KOPT-K1 (cell line): ENCODE results near the gene ZNF616.

ENCODE experiments used
- H3K27ac ChIP-seq: fragments of 200-600 bp; sonication (generic); 2 replicates; pipeline ENCODE4 v1.5.1; 2016; ENCODE audit warnings: antibody characterized with exemption, mild to moderate bottlenecking, low read depth, low read length; ENCODE audit not compliant: poor library complexity, severe bottlenecking
- H3K36me3 ChIP-seq: fragments of 200-600 bp; sonication (generic); 2 replicates; pipeline ENCODE4 v1.5.1; 2017; ENCODE audit warnings: antibody characterized with exemption, mild to moderate bottlenecking, low read length, moderate library complexity; ENCODE audit not compliant: insufficient read depth
- H3K9me3 ChIP-seq: fragments of 200-600 bp; sonication (generic); 2 replicates; pipeline ENCODE4 v1.5.1; 2017; ENCODE audit warnings: antibody characterized with exemption, low read length, mild to moderate bottlenecking; ENCODE audit not compliant: insufficient read depth, poor library complexity, severe bottlenecking

The ZNF616 gene

GRCh38 chr19:52139252-52140031 is at the start of gene ZNF616:
TSS of gene ZNF616 (minus strand) at chr19:52139938. CDS start at chr19:52130512, 9,426 bp downstream.
- H3K27ac ChIP-seq = peak within 1 kb of the TSS; percentile 82
- peaks cover 37% of the 10 kb centered on the region for H3K9me3 ChIP-seq
- H3K36me3 ChIP-seq = peaks cover 22% of the 10 kb centered on the region

GRCh38 chr19:52188822-52189734 is 49.3 kb upstream of the ZNF616 start:
- Histone ChIP-seq H3K9me3 (no peaks in the 10 kb centered on the region), H3K36me3 (peaks cover 25% of the 10 kb centered on the region), H3K27ac (peak overlapping the region; percentile 47)

GRCh38 chr19:52187407-52187806 is 47.7 kb upstream of the ZNF616 start:
- Histone ChIP-seq H3K27ac (no peak overlapping the region), H3K36me3 (peaks cover 8% of the 10 kb centered on the region), H3K9me3 (no peaks in the 10 kb centered on the region)

- Histone ChIP-seq H3K36me3 (no peaks in the 10 kb centered on the region), H3K27ac (no peak overlapping the region), H3K9me3 (no peaks in the 10 kb centered on the region)
Measured at GRCh38 chr19:52176574-52176973, 36.8 kb upstream of the ZNF616 start.

GRCh38 chr19:52172347-52172746 is 32.6 kb upstream of the ZNF616 start:
- peaks cover 24% of the 10 kb centered on the region for H3K36me3 ChIP-seq
- H3K9me3 ChIP-seq = peaks cover 4% of the 10 kb centered on the region
- H3K27ac ChIP-seq = peak overlapping the region; percentile 72

- peaks cover 10% of the 10 kb centered on the region for H3K9me3 ChIP-seq
- peak within 1 kb of the TSS; percentile 72 for H3K27ac ChIP-seq
- peaks cover 32% of the 10 kb centered on the region for H3K36me3 ChIP-seq
Measured at GRCh38 chr19:52171321-52172169, 31.8 kb upstream of the ZNF616 start, which contains the start of gene ZNF836. TSS of gene ZNF836 (minus strand) at chr19:52171621. CDS start at chr19:52168072, 3,549 bp downstream.

- Histone ChIP-seq H3K9me3 (peaks cover 11% of the 10 kb centered on the region), H3K36me3 (peaks cover 38% of the 10 kb centered on the region), H3K27ac (peak overlapping the region; percentile 72)
Measured at GRCh38 chr19:52170863-52171320, 31.2 kb upstream of the ZNF616 start.

- Histone ChIP-seq H3K27ac (no peak overlapping the region), H3K9me3 (peaks cover 11% of the 10 kb centered on the region), H3K36me3 (peaks cover 42% of the 10 kb centered on the region)
Measured at GRCh38 chr19:52170304-52170703, 30.6 kb upstream of the ZNF616 start.

GRCh38 chr19:52155596-52156359 is 16.0 kb upstream of the ZNF616 start:
- Histone ChIP-seq H3K9me3 (peaks cover 99% of the 10 kb centered on the region), H3K36me3 (peaks cover 80% of the 10 kb centered on the region), H3K27ac (no peak overlapping the region)

GRCh38 chr19:52148256-52148655 is 8.5 kb upstream of the ZNF616 start:
- H3K9me3 ChIP-seq = peaks cover 70% of the 10 kb centered on the region
- H3K36me3 ChIP-seq = peaks cover 12% of the 10 kb centered on the region; the same call in 1 of the 2 replicates
- H3K27ac ChIP-seq = no peak overlapping the region

GRCh38 chr19:52142001-52142595 is 2.4 kb upstream of the ZNF616 start:
- Histone ChIP-seq H3K36me3 (no peaks in the 10 kb centered on the region), H3K9me3 (peaks cover 32% of the 10 kb centered on the region), H3K27ac (no peak overlapping the region)

- no peak overlapping the region for H3K27ac ChIP-seq
- H3K9me3 ChIP-seq = peaks cover 29% of the 10 kb centered on the region
- peaks cover 6% of the 10 kb centered on the region; the same call in 1 of the 2 replicates for H3K36me3 ChIP-seq
Measured at GRCh38 chr19:52141203-52141602, 1.5 kb upstream of the ZNF616 start.

GRCh38 chr19:52140032-52140710 is 433 bp upstream of the ZNF616 start:
- Histone ChIP-seq H3K36me3 (peaks cover 14% of the 10 kb centered on the region), H3K9me3 (peaks cover 29% of the 10 kb centered on the region), H3K27ac (peak overlapping the region; percentile 82)
